Uterus (tissue), 4 donors: Measurements from ENCODE around the gene SLC23A2. TPM values are rescaled to one million over a fixed set of nuclear protein-coding genes. Genes with fewer than 3 reads are reported as not detected.

ENCODE experiments used
- DNase-seq, 2 donors: peaks; one replicate each; pipeline ENCODE4 v3.0.0-alpha.2; 2019 to 2020
- H3K27ac ChIP-seq, 2 donors: fragments of 200-600 bp; sonication (generic); 1 replicate in 1 of 2; 2 replicates in 1 of 2; pipeline ENCODE4 v1.5.1; 2016 to 2018
- H3K27me3 ChIP-seq, 2 donors: fragments of 200-600 bp; sonication (generic); one replicate each; pipeline ENCODE4 v1.5.1; 2018 to 2019; ENCODE audit warnings: control low read depth in 1 of 2
- H3K36me3 ChIP-seq, 2 donors: fragments of 200-600 bp; sonication (generic); one replicate each; pipeline ENCODE4 v1.5.1; 2019; ENCODE audit warnings: control low read depth in 1 of 2
- H3K4me1 ChIP-seq, 2 donors: fragments of 200-600 bp; sonication (generic); one replicate each; pipeline ENCODE4 v1.5.1; 2018 to 2019; ENCODE audit warnings: control low read depth in 1 of 2
- H3K4me3 ChIP-seq, 2 donors: fragments of 200-600 bp; sonication (generic); 1 replicate in 1 of 2; 2 replicates in 1 of 2; pipeline ENCODE4 v1.5.1; 2018 to 2019; ENCODE audit warnings: mild to moderate bottlenecking in 1 of 2
- H3K9me3 ChIP-seq, 2 donors: fragments of 200-600 bp; sonication (generic); one replicate each; pipeline ENCODE4 v1.5.1; 2019; ENCODE audit warnings: control low read depth in 1 of 2
- CTCF ChIP-seq, 4 experiments: fragments of 200-600 bp in 2 of 4; fragments of 450-650 bp in 2 of 4; sonication (generic) in 2 of 4; IDR thresholded peaks; one replicate each; pipeline ENCODE4 v1.5.1; 2016 to 2019; ENCODE audit warnings: antibody characterized with exemption in 4 of 4, mild to moderate bottlenecking in 2 of 4, moderate library complexity in 1 of 4
- POLR2A ChIP-seq, 2 donors: fragments of 450-650 bp; IDR thresholded peaks; one replicate each; pipeline ENCODE4 v1.6.1; 2016; ENCODE audit warnings: antibody characterized with exemption in 2 of 2, mild to moderate bottlenecking in 1 of 2, moderate library complexity in 1 of 2
- intact Hi-C: fragments of 100-400 bp; cut with DNase I; formaldehyde crosslinking; loops from one replicate; pipeline ENCODE4 v1.15.1; 2023; ENCODE audit warnings: low total_unique reads
- total RNA-seq, 4 donors: library from RNA; depleted of rRNA in 3 of 4; stranded (reverse); fragments of >200 nt in 3 of 4; gene quantifications; one replicate each; pipeline versions ENCODE4 v1.1.0 to v1.2.4, GENCODE V29; 2014 to 2023
- donor health status: DM: yes; HTN: yes; CAD: no.

Gene SLC23A2
- total RNA-seq, 4 donors from 2014 or later, result 6.2 to 41.4 (median 26.6) TPM

GRCh38 chr20:4956200-4956810 lies 45.0 kb downstream of the SLC23A2 start:
- Histone ChIP-seq H3K4me3 (no peak overlapping the region), H3K27me3 (no peaks in the 10 kb centered on the region)
- intact Hi-C loops, result loop anchor here (10.0 kb wide), 1 partner anchor 352 kb away; no protein-coding TSS in a partner anchor

GRCh38 chr20:4953881-4954280 lies 47.4 kb downstream of the SLC23A2 start:
- no peak for TF ChIP-seq POLR2A (IDR thresholded peaks at IDR 0.05)
- TF ChIP-seq CTCF (IDR thresholded peaks at IDR 0.05), result no peak
- H3K27ac ChIP-seq, result no peak overlapping the region
- no peaks in the 10 kb centered on the region for H3K9me3 ChIP-seq
- H3K4me1 ChIP-seq, result no peaks in the 10 kb centered on the region
- DNase-seq, result no peak
- intact Hi-C loops, result loop anchor here (10.0 kb wide), 1 partner anchor 349 kb away; no protein-coding TSS in a partner anchor
- H3K27me3 ChIP-seq, result no peaks in the 10 kb centered on the region
- no peaks in the 10 kb centered on the region for H3K36me3 ChIP-seq
- H3K4me3 ChIP-seq, result no peak overlapping the region

More at GRCh38 chr20:4956200-4956810, 45.0 kb downstream of the SLC23A2 start:
- peak; percentile 72 to 80 (median 79) for TF ChIP-seq CTCF (IDR thresholded peaks at IDR 0.05)
- no peak for TF ChIP-seq POLR2A (IDR thresholded peaks at IDR 0.05)
- no peaks in the 10 kb centered on the region for H3K4me1 ChIP-seq
- no peaks in the 10 kb centered on the region for H3K36me3 ChIP-seq
- H3K27ac ChIP-seq, result no peak overlapping the region
- DNase-seq, result no peak
- no peaks in the 10 kb centered on the region for H3K9me3 ChIP-seq

GRCh38 chr20:4952229-4952628 lies 49.1 kb downstream of the SLC23A2 start:
- no peaks in the 10 kb centered on the region for H3K9me3 ChIP-seq
- H3K4me1 ChIP-seq, result no peaks in the 10 kb centered on the region
- DNase-seq, result no peak
- H3K36me3 ChIP-seq, result no peaks in the 10 kb centered on the region
- no peak overlapping the region for H3K27ac ChIP-seq
- no peaks in the 10 kb centered on the region for H3K27me3 ChIP-seq
- intact Hi-C loops, result loop anchor here (10.0 kb wide), 1 partner anchor 347 kb away; no protein-coding TSS in a partner anchor
- TF ChIP-seq CTCF (IDR thresholded peaks at IDR 0.05) (no peak), POLR2A (IDR thresholded peaks at IDR 0.05) (no peak)
- H3K4me3 ChIP-seq, result no peak overlapping the region

GRCh38 chr20:4951299-4951698 lies 50.0 kb downstream of the SLC23A2 start:
- no peaks in the 10 kb centered on the region for H3K27me3 ChIP-seq
- no peaks in the 10 kb centered on the region for H3K36me3 ChIP-seq
- no peaks in the 10 kb centered on the region for H3K9me3 ChIP-seq
- H3K4me3 ChIP-seq, result no peak overlapping the region
- H3K4me1 ChIP-seq, result no peaks in the 10 kb centered on the region
- intact Hi-C loops, result loop anchor here (10.0 kb wide), 1 partner anchor 346 kb away; no protein-coding TSS in a partner anchor
- peak; percentile 27 to 63 for DNase-seq
- TF ChIP-seq CTCF (IDR thresholded peaks at IDR 0.05) (no peak), POLR2A (IDR thresholded peaks at IDR 0.05) (no peak)
- H3K27ac ChIP-seq, result peak overlapping the region; percentile 41 to 91

GRCh38 chr20:4950841-4951240 lies 50.5 kb downstream of the SLC23A2 start:
- Histone ChIP-seq H3K36me3 (no peaks in the 10 kb centered on the region), H3K4me1 (no peaks in the 10 kb centered on the region), H3K27me3 (no peaks in the 10 kb centered on the region), H3K27ac (peak overlapping the region; percentile 41 to 91), H3K9me3 (no peaks in the 10 kb centered on the region), H3K4me3 (no peak overlapping the region)
- DNase-seq, result no peak
- intact Hi-C loops, result loop anchor here (10.0 kb wide), 1 partner anchor 346 kb away; no protein-coding TSS in a partner anchor
- TF ChIP-seq CTCF (IDR thresholded peaks at IDR 0.05) (no peak), POLR2A (IDR thresholded peaks at IDR 0.05) (no peak)
